Fibroblast of peridontal ligament (primary cell): ENCODE data around the gene UBE2C.

Experiments
- DNase-seq: peaks from one replicate; pipeline ENCODE4 v3.0.0-alpha.2; 2010; ENCODE audit errors: extremely low read depth

UBE2C gene

DNA sequence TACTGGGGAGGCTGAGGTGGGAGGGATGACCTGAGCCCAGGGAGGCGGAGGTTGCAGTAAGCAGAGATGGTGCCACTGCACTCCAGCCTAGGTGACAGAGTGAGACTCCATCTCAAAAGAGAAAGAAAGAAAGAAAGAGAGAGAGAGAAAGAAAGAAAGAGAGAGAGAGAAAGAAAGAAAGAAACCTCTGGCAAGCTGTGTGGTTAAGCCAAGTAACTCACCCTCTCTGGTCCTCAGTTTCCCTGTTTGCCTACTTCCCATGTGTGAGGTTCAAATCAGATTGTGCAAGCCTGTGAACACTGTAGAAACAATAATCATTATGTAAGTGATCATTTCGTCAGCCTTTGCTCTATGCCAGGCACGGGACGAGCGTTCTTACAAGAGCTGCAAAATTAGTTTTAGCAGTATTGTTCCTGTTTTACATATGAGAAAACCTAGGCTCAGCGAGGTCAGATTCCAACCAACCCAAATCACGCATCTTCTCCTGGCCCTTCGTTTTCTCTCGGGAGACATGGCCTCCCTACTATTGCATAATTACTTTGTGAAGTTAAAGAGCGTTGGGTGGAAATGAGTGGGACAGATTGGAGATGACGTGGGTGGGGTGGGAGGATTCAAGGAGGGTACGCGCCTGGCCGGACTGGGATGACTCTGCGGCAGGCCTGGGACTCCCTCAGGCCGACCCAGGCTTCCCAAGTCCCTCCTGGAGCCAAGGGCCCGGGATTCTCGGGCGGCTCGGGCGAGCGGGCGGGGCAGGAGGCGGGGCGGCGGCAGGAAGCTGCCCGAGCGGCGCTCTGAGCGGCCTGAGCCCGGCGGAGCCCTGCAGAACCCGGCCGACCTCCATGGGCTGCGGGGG is 20.8 kb downstream of the UBE2C start, which contains the start of gene SNX21:
Gene SNX21, plus strand, starts transcription at position 770 of the 853 bp plus-strand sequence. CDS start 121 bp downstream, outside the sequence.
- peak; percentile 97 for DNase-seq

DNA sequence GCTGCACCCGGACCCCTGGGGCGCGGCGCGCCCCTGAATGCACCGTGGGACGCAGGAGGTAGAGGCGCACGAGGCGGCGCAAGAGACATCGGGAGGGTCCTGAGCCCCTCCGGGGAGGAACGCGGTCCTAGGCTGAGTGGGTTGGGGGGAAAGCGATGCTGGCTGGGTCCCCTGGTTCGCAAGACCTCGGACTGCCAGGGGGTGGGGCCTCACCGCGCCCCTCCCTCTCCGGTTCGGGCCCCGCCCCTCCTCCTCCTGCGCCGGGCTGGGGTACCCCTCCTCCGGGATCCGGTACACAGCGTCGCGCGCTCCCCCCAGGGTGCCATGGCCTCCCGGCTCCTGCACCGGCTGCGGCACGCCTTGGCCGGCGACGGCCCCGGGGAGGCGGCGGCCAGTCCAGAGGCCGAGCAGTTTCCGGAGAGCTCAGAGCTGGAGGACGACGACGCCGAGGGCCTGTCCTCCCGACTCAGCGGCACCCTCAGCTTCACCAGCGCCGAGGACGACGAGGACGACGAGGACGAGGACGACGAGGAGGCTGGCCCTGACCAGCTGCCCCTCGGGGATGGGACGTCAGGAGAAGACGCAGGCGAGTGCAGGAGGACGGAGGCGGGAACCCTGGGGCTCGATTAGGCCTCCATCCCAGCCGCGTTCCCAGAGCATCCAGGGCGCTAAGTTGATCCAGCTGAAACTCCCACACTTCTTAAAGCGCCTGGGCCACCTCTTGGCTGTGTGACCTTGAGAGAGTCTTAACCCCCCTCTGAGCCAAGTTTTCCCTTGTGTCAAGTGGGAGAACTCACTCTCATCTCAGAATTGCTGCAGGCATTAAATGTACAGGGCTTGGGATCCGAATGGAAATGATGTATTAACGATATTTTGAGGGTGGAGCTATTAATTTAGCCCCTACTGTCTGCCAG is 21.7 kb downstream of the UBE2C start:
- peak; percentile 54 for DNase-seq

DNA sequence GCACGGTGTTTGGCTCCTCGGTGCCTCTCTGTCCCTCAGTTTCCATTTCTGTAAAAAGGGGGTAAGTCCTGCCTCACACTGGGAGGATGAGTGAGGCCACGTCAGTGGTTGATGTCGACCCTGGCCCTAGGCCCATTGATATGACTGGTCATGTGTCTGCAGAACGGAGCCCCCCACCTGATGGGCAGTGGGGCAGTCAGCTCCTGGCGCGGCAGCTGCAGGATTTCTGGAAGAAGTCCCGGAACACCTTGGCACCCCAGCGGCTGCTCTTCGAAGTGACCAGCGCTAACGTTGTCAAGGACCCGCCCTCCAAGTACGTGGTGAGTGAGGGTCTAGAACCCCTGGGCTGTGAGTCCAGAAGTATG is 22.3 kb downstream of the UBE2C start:
- DNase-seq, result no peak

DNA sequence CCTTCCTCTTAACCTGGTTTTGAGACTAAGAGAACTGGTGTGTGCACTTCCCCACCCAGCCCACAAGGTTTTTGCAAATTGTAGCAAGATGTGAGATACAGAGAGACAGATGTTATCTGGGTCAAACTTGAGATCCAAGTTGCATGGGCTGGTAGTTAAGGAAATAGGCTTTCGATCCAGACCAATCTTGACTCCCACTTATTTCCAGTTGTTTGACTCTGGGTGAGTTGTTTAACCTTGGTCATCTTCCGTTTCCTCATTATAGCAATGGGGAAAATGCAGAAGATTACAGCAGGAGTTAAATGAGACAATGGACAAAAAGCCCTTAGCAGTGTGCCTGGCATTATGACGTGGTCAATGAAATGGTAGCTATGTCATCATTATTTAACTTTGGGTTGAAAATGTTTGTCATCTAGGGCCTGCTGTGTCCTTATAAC is 22.9 kb downstream of the UBE2C start:
- peak; percentile 20 for DNase-seq

DNA sequence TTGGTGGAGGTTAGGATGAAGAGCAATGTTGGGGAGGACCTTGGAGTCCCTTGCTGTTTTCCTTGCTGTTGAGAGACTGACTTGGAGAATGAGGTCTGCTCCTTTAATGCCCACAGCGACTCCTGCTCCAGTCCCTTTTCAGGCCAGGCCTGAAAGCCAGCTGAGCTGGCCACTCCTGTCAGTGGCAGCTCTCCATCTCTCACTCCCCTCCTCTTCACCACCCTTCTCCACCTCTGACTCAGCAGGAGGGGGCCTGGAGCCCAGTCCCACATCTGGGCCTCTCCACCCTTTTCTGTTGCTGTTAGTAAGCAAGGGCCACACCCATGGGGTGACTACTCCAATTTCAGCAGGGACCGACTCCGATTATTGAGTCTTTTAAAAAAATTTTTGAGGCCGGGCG is 23.4 kb downstream of the UBE2C start:
- DNase-seq, result peak; percentile 76

DNA sequence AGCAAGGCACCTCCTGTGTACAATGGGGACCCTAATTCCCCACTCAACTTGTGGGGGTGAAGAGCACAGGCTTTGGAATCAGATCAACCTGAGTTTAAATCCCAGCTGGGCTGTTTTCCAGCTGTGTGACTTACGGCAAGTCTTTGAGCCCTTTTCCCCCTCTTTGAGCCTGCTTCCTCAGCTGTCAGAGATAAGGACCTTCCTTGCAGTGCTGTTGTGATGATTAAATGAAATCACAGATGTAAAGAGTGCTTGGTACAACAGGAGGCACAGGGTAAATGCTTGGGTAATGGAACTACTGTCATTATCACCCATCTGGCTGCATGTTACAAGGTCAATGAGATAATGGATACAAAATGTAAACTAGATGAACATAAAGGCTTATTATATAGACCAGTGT is 24.4 kb downstream of the UBE2C start:
- DNase-seq, result no peak

DNA sequence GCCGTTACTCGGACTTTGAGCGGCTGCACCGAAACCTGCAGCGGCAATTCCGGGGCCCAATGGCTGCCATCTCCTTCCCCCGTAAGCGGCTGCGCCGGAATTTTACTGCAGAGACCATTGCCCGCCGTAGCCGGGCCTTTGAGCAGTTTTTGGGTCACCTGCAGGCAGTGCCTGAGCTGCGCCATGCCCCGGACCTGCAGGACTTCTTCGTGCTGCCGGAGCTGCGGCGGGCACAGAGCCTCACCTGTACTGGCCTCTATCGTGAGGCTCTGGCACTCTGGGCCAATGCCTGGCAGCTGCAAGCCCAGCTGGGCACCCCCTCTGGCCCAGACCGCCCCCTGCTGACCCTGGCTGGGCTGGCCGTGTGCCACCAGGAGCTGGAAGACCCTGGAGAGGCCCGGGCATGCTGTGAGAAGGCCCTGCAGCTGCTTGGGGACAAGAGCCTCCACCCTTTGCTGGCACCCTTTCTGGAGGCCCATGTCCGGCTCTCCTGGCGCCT is 28.3 kb downstream of the UBE2C start:
- no peak for DNase-seq

DNA sequence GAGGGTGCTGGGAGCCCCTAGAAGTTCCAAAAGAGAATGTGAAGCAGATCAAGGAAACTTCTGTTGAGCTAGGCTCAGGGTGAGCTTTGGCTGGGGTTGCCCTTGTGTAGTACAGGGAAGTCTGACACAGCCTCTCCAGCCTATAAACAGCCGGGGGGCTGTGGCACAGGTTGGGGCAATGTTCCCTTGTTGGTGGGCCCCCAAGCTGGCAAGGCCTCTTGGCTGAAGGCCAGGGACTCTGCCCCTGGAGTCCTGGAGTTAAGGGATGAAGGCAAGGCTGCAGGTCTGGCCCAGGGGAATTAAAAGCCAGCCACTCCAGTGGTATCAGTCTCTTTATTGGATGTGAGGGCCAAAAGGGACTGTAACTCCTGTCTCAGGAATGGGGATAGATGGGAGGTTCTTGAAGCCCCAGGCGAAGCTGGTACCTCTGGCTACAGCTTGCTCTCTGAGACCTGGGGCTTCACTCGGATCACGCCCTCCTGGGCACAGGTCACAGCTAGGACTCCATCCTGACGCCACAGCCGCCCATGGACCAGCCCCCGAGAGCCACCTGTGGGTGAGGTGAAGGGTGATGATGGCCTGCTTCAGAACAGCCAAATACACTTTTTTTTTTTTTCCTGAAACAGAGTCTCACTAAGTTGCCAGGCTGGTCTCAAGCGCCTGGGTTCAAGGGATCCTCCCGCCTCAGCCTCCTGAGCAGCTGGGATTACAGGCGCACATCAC is 29.1 kb downstream of the UBE2C start:
- no peak for DNase-seq

DNA sequence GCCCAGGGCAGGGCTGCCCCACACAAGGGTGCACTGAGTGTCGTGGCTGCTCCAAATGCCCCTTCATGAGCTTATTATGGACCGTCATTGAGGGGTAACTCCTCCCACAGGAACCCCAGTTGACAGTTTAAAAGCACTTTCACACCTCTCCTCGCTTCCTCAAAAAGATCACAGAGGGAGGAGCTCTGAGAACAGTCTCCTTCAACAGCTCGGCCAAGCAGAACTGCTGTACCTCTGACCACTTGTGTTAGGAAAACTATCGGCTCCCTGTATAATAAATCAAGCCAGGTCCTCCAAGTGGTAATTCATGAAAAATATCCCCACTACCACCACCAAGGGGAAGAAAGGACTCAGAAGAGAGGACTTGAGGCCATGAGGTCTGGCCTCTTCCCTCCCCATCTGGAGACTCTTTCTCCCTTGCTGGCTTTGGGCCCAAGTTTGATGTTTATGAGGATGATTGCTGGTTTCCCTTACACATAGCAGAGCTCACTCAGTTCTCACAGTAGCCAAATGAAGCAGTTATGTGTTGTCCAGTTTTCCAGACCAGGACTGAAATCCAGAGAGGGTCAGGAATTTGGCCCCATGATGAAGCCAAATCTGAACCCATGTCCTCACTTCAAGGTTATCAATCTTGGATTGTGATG is 29.8 kb downstream of the UBE2C start:
- peak; percentile 83 for DNase-seq

DNA sequence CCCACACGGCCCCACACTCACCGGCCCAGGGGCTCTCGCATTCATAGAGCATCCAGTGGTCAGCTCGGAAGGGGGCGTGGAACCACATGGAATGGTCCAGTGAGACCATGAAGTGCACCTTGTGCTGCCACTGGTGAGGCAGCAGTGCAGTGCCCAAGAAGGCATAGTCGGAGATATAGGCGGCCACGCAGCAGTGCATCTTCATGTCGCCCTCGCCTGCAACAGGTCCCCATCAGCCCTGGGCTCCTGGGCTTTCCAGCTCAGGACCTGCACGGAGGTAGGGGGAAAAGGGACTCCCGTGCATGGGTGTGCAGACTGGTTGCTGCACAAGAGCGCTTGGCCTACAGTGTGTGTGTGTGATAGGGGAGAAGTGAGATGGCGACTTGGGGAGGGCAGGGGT is 31.1 kb downstream of the UBE2C start:
- no peak for DNase-seq

DNA sequence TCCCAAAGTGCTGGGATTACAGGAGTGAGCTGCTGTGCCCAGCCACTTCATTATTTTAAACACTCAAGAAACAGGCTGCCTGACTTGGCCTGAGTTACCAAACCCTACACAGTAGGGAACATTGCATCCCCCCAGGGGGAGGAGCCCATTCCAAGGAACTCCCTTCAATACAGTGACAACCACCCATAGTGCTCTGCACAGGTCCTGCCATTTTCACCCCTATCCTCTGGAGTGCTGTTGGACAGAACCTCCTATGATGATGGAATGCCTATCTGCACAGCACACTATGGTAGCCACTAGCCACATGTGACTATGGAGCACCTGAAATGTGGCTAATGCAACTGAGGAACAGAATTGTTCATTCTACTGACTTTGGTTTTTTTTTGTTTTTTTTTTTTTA is 33.0 kb downstream of the UBE2C start:
- no peak for DNase-seq

DNA sequence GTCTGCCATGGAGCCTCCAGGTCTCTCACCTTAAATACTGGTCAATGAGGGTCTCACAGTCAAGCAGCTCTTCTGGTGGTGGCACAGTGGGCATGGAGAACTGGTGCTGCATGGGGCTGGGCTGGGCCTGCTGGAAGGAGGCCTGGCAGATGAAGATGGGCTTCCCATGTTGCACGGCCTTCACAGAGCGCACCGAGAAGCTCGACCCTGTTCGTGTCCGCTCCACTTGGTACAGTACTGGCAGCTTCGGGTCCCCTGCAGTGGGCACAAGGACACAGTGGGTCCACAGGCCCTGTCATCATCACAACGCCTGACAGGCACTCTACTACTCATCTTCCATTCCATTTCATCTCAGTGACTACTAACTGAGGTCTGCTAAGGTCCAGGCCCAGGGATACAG is 36.0 kb downstream of the UBE2C start:
- DNase-seq, result no peak

DNA sequence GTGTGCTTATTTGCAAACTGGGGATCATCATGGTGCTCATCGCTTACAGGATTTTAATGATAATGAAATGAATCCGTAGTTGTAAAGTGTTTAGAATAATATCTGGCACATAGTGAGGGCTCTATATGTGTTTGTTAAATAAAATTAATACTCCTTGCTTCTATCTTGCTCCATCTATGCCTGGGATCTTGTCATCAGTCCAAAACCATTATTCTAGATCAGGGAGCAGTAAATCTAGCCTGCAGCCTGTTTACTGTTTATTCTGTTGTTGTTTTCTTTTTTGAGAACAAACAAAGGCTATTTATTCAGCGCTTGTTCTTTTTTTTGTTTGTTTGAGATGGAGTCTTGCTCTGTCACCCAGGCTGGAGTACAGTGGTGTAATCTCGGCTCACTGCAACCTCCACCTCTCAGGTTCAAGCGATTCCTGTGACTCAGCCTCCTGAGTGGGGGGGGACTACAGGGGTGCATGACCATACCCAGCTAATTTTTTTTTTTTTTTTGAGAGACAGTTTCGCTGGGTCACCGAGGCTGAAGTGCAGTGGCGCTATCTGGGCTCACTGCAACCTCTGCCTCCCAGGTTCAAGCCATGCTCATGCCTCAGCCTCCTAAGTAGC is 36.6 kb downstream of the UBE2C start:
- DNase-seq, result no peak

DNA sequence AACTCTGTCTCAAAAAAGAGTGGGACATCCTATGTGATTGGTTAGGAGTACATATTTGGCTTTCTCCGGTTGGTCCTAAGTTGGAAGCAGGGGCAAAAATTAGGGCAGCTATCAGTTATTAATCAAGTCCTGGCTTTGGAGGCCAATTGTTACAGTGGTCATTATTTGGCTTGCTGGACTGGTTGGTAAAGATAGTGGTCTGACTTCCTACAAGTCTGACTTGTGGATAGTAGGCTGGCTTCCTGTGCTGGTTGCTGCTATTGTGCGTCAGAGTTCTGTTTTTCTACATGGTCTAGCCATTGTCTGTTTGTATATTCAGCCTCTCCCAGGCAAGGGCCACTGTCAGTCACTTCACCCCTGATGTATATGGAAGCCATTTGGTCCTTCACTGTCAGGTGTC is 37.8 kb downstream of the UBE2C start:
- no peak for DNase-seq

DNA sequence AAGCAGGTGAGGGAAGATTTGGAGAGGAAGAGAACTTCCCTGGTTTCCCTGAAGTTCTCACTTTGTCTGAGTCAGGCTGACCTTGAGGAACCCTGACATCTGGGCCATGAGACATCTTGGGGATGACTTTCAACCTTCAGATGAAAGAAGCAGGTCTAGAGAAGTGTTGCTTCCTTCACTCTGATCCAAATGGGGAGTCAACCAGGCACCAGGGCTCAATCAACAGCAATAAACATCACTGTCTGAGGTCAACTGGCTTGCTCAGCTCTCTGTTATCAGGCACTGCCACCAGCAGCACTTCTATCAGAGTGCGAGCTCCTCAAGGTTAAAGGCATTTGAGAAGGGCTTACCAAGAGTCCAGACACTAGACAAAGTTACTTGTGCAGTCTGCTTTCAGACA is 38.5 kb downstream of the UBE2C start:
- no peak for DNase-seq

DNA sequence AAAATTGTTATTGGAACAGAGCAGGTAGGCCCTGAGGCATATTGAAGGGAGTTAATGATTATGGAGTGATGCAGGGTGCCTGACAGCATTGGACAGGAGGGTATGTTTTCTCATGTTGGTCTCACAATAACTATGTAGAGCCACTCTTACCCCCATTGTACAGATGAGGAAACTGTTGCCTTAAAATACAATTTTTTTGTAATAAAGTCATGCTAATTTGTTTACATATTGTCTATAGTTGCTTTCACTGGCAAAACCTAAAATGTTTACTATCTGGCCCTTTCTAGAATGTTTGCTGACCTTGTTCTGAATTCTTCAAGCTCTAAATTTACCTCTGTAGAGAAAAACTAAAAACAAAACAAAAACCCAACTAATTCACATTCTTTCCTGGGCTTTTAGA is 39.1 kb downstream of the UBE2C start:
- DNase-seq, result no peak

DNA sequence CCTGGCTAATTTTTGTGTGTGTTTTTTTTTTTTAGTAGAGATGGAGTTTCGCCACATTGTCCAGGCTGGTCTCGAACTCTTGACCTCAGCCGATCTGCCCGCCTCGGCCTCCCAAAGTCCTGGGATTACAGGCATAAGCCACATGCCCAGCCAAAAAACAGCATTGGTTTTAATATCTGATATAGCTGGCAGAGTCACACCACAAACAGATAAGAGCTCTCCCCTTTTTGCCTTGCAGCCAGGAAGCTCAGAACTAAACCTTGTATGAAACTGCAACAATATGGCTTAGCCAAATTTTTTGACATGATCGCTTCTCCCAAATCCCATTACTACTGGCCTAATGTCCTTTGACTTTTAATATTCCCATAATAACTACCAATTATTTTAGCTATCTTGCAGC is 39.9 kb downstream of the UBE2C start:
- DNase-seq, result no peak

DNA sequence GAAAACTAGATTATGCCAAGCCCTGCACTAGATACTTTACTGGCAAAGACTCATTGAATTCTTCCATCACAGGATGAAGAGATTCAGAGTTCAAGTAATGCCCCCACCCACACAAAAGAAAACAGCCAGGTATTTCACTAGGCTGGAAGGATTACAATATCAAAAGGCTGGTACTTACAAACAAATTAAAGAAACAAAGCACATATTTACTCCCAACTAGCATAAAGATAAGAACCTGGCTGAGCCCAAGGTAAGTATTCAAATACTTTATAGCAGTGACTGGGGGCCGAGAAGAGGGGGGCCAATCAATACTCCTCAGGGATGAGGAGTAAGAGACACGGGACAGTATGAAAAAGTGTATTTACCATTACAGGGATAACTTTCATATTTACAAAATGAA is 41.0 kb downstream of the UBE2C start:
- DNase-seq, result no peak

DNA sequence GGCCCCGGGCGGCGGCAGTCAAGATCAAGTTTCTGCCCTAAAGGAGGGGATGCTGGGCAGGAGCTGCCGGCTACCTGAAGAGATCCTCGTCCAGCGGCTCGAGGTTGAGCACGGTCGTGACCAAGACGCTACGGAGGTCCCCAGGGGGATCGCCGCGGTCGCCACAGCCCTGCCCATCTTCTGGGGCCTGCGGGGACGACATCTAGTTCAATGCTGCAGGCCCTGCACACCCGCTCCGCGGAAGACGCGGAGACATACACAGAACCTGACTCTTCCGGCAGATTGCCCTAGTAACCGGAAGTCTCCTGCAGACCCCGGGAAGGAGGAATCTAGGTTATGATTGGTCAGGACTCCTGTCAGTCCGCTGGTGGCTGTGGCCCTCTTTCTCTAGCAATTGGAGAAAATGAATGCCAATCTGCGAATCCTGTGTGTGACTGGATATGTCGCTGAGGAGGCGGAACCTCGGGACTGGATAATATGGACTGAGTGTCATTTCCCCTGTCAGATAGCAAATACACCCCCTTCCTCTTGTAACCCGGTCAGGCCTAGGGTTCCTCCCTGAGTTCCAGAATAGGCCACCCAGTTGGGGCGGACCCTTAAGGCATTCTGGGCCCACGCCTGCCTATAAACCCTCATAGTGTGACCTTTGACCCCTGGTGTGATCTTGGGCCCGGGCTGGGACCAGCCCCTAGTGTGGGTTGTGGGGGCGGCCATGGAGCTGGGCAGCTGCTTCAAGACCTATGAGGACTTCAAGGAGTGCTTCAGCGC is 44.9 kb downstream of the UBE2C start, which contains the start of the genes ACOT8 and ZSWIM3:
Gene ACOT8, minus strand, starts transcription at position 279 of the 768 bp plus-strand sequence. Its CDS starts 77 bp downstream, at position 202.
Gene ZSWIM3, plus strand, starts transcription at position 501 of the 768 bp plus-strand sequence. Its CDS starts 212 bp downstream, at position 713.
- peak; percentile 100 for DNase-seq

DNA sequence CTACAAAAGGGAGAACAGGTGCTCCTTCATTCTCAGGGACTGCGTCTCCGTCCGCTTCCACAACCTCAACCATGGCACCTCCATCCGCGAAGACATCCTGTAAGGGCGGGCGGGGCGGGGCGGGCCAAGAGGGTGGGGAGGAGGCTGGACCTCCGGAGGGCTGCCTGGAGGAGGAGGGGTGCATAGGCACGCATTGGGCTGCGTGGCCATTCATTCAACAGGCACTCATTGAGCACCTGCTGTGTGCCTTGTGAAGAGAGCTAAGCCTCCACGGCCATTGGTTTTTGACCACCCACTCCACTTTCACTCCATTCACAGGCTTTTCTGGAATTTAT is 45.4 kb downstream of the UBE2C start:
- DNase-seq, result no peak
